ENCODE results near the gene GALNT18. TPM values are rescaled to one million over a fixed set of nuclear protein-coding genes. Genes with fewer than 3 reads are reported as not detected.

GALNT18 gene
- total and polyA plus RNA-seq, 2 donors (not counting 3 experiments of a cell fraction or from before 2014, with no cell fraction given): 0.17 to 0.18 TPM

GRCh38 chr11:11552529-11553087 lies 69.2 kb downstream of the GALNT18 start:
- no TSS peak for BruUV-seq (replicated peaks)
- no peak overlapping the region for H2AFZ ChIP-seq (ENCODE audit: low read depth, low read length)
- H3K27ac ChIP-seq (ENCODE audit: insufficient read depth, low read depth, low read length): no peak overlapping the region
- no peaks in the 10 kb centered on the region for H3K36me3 ChIP-seq (ENCODE audit: control insufficient read depth in 2 of 2, extremely low read depth in 1 of 2, insufficient read depth in 2 of 2, low read length in 2 of 2)
- no peaks in the 10 kb centered on the region for H3K27me3 ChIP-seq (ENCODE audit: control insufficient read depth in 2 of 2, insufficient read depth in 2 of 2, low read length in 2 of 2)
- H3K9ac ChIP-seq (replicated peaks; ENCODE audit: extremely low read depth, insufficient read depth, low read length): no peak overlapping the region
- FAIRE-seq (no peak), DNase-seq (ENCODE audit: low read depth, low spot score) (no peak)
- H3K79me2 ChIP-seq (ENCODE audit: control insufficient read depth, insufficient read depth, low read length): no peaks in the 10 kb centered on the region
- dilution Hi-C loops (cut with MboI; ENCODE audit: extremely low pct_ligation_motif_present, low sequenced_read_pairs) (no loop called here), intact Hi-C loops (cut with micrococcal nuclease) (no loop called here)
- H3K4me2 ChIP-seq (ENCODE audit: insufficient read depth, low read length): no peak overlapping the region
- H3K4me1 ChIP-seq (ENCODE audit: control insufficient read depth, extremely low read depth, insufficient read depth, low read length): no peaks in the 10 kb centered on the region
- no peaks in the 10 kb centered on the region for H4K20me1 ChIP-seq (replicated peaks; ENCODE audit: control insufficient read depth, extremely low read depth, insufficient read depth, low read length)
- H3K9me1 ChIP-seq (replicated peaks; ENCODE audit: control insufficient read depth, extremely low read depth, insufficient read depth, low read length): no peaks in the 10 kb centered on the region
- H3K9me3 ChIP-seq (replicated peaks; ENCODE audit: control insufficient read depth, insufficient read depth, low read length): no peaks in the 10 kb centered on the region
- CTCF ChIA-PET: interaction anchor here (0.9 kb wide), 1 partner anchor 11 kb away, joined by 3 read pairs; no protein-coding TSS in a partner anchor
- POLR2A ChIA-PET: no interaction called here
- no peak for TF ChIP-seq GATA2 (IDR thresholded peaks at IDR 0.05; ENCODE audit: insufficient read depth, insufficient read length, low read depth, low read length)
- TF ChIP-seq MYC (IDR thresholded peaks at IDR 0.05; ENCODE audit: low read depth, low read length): no peak
- no peak for TF ChIP-seq EZH2 (IDR thresholded peaks at IDR 0.05; ENCODE audit: borderline replicate concordance, low read depth, low read length, severe bottlenecking)
- TF ChIP-seq JUN (IDR thresholded peaks at IDR 0.05; ENCODE audit: borderline replicate concordance, insufficient read depth, insufficient read length, low read depth): no peak
- TF ChIP-seq FOS (IDR thresholded peaks at IDR 0.05; ENCODE audit: borderline replicate concordance, insufficient read depth, low read length): no peak
- TF ChIP-seq CTCF (IDR thresholded peaks at IDR 0.05; ENCODE audit: extremely low read depth in 1 of 2, insufficient read depth in 1 of 2, low read depth in 1 of 2, low read length in 2 of 2): no peak
- H3K4me3 ChIP-seq (replicated peaks in 1 of 3; ENCODE audit: insufficient read depth in 1 of 3, low read depth in 1 of 3, low read length in 3 of 3): no peak overlapping the region

Measured in endothelial cell of umbilical vein (primary cell).